Kidney capillary endothelial cell (primary cell): ENCODE results near the gene TRIP10.
"Not testable (repeated sequence)": the region's sequence is repeated elsewhere in the genome, so short reads cannot be mapped to it uniquely, and the experiment has no call there.

Experiments used
- DNase-seq: peaks from one replicate; pipeline ENCODE4 v3.0.0-alpha.2; 2018; ENCODE audit warnings: low spot score

TRIP10 gene

DNA sequence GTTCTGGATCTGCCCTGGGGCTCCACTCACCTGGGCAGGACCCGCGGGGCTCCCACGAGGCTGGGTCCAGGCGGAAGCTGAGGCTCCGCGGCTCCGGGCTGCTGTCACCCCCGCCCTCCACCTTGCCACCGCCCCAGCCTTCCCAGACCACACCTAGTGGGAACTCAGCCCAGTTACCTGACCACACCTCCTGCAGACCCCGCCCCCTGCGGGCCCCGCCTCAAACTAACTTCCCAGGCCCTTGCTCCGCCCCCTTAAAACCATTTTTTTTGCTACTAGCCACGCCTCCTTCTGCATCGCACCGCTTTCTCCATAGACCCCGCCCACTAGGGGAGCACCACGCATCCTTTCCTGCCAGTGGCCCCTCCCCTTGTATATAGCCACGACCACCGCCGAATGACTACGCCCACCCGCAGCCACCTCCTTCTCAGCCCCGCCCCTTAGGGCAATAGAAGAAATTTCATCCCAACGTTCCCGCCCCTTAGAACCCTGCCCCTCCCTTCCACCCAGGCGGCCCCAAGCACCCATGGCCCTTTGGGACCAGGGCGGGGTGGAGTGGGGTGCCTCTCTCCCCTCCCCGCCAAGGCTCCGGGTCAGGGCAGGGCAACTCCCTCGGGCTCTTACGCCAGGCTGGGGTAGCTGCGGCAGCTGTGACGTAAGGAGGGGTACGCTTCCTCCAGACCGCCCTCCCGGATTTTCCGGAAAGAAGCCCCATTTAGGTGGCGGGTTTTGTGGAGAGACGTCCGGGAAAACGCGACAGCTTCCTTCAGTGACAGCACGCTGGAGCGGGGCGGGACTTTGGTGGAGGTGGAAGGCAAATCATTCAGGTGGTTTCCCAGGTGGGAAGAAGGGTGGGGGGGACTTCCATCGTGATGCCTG, 28.1 kb downstream of the TRIP10 start, which contains the start of gene SH2D3A:
Gene SH2D3A (minus strand): TSS at position 79 of the 879 bp plus-strand sequence. CDS start 3,687 bp downstream, outside the sequence.
- DNase-seq, result no peak

- no peak for DNase-seq
Observed at GRCh38 chr19:6768236-6768785, 28.8 kb downstream of the TRIP10 start.

GRCh38 chr19:6769006-6769619, 29.6 kb downstream of the TRIP10 start:
- peak; percentile 16 for DNase-seq

GRCh38 chr19:6771648-6772027, 32.2 kb downstream of the TRIP10 start:
- DNase-seq, result not testable (repeated sequence)

DNA sequence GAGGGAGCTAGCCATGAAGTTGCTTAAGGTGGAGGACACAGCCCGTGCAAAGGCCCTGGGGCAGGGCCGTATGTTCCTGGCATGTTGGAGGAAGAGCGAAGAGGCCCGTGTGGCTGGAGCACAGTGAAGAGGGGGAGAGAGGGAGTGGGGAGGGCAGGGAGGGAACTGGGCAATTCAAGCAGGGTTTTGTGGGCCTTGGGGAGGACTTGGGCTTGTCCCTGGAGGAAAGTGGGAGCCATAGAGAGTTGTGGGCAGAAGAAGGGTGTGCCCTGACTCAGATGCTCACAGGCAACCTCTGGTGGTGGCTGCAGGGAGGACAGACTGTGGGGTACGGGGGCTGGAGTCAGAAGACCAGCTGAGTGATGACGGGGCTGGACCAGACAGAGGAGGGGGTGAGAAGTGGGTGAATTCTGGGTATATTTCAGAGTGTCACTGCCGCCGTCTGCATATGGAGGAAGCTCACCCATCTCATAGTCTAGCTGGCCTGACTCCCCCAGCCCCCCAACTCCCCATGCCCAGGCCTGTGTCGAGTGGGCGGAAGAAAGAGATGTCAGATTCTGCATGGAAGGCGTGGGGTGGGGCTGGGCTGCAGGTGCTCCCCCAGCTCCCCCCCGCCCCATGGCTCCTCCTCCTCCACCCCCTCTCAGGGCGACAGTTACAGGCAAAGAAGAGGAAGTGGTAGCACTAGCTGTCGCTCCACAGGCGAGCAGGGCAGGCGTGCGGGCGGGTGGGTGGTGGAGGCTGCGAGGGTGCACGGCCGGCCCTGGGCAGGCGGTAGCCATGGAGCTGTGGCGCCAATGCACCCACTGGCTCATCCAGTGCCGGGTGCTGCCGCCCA, 32.8 kb downstream of the TRIP10 start, which contains the start of gene VAV1:
Gene VAV1 (plus strand): TSS at position 681 of the 838 bp plus-strand sequence. CDS start 100 bp downstream, at position 781.
- DNase-seq, result no peak

GRCh38 chr19:6772866-6773322, 33.4 kb downstream of the TRIP10 start:
- DNase-seq, result no peak

DNA sequence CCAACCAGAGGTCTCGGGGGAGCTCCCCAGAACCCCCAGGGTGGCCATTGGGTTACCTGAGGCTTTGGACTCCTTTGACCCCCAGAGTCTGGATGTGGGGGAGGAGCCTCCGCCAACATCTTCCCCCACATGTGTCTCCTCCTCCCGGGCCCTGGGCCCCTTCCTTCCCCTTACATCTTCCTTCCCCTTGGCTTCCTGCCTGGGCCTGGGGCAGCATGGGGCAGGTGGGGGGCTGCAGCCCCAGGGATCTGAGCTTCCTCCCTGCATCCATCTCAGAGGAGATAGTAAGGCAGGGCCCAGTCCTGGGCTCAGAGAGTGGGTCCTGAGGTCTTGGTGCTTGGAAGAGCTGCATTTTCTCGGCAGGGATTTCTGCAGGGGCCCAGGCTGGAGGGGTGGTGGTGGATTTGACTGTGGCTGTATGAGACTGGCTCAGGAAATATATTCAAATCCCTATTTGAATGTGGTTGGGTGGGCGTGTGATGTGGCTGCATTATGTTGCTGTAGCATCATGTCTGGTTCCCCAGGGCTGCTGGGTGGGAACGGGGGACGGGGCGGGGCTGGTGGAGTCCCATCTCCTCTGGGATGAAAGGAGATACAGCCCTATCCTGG, 33.9 kb downstream of the TRIP10 start:
- no peak for DNase-seq

DNA sequence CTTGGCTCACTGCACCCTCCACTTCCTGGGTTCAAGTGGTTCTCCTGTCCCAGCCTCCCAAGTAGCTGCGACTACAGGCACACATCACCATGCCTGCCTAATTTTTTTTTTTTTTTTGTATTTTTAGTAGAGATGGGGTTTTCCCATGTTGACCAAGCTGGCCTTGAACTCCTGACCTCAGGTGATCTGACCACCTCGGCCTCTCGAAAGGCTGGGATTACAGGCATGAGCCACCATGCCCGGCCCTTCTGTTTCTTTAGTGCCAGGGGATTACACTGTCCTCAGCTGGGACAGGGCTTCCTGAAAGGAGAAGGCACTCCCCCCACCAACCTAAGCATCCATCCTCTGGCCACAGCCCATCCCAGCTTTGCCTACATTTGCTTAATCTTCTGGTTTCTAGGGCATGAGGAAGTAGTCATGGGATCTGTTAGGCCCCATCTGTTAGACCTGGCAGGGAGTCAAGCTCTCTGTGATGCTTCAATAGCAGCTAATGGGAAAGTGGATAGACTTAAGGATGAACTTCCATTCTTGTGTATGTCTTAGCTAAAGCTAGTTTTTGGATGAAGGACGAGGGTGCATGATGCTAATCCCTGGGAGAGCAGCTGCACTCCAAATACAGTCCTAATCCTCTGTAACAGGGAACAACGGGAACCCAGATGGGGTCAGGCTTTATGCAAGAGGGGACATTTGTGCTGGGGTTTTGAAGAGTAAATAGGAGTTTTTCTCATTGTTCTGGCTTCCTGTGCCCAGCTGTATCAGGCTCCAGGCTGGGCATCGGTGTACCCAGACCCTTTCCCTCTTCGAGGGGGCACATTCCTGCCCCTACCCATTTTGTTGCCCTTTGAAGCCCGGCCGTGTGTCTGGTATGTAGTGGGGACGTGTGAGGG, 35.6 kb downstream of the TRIP10 start:
- DNase-seq, result no peak

DNA sequence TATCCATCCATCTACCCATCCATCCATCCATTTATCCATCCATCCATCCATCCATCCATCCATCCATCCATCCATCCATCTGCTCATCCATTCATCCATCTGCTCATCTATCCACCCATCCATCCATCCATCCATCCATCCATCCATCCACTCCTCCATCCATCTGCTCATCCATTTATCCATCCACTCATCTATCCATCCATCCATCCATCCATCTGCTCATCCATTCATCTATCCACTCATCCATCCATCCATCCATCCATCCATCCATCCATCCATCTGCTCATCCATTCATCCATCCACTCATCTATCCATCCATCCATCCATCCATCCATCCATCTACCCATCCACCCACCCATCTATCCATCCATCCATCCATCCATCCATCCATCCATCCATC, 36.6 kb downstream of the TRIP10 start:
- DNase-seq, result not testable (repeated sequence)

DNA sequence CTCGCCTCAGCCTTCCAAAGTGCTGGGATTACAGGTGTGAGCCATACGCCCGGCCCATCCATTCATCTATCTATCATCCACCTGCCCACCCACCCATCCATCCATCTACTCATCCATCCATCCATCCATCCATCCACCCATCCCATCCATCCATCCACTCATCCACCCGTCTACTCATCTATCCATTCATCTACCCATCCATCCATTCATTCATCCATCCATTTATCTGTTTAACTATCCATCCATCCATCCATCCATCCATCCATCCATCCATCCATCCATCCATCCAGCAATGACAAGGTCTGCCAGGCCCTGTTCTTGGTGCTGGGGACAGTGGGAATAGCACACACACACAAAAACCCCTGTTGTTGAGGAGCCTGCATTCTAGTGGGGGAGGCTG, 37.5 kb downstream of the TRIP10 start:
- DNase-seq, result no peak

- DNase-seq, result no peak
Observed at GRCh38 chr19:6777434-6777833, 38.0 kb downstream of the TRIP10 start.

DNA sequence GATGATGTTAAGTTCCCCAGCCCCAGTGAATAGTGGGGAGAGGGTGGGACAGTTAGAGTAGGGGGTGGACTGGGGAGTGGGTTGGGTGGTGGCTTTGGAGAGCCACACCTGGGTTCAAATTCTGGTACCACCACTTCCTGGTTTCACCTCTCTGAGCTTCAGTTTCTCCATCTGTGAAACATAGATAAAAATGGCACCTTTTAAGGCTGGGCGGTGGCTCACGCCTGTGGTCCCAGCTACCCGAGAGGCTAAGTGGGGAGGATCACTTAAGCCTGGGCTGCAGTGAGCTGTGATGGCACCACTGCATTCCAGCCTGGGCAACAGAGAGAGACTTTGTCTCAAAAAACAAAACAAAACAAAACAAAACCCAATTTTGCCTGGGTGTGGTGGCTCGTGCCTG, 38.9 kb downstream of the TRIP10 start:
- no peak for DNase-seq

DNA sequence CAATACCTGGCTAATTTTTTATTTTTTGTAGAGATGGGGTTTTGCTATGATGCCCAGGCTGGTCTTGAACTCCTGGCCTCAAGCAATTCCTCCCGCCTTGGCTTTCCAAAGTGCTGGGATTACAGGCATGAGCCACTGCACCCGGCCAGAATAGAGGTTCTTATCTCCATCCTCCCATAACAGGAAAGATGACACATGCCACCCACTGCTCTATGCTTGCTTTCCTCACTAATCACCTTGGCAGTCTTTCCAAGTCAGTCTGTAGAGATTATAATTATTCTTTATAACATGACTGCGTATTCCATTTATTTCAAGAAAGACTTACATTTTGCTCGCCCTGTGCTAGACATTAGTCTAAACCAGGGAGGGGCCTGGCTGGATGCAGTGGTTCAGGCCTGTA, 39.7 kb downstream of the TRIP10 start:
- no peak for DNase-seq

DNA sequence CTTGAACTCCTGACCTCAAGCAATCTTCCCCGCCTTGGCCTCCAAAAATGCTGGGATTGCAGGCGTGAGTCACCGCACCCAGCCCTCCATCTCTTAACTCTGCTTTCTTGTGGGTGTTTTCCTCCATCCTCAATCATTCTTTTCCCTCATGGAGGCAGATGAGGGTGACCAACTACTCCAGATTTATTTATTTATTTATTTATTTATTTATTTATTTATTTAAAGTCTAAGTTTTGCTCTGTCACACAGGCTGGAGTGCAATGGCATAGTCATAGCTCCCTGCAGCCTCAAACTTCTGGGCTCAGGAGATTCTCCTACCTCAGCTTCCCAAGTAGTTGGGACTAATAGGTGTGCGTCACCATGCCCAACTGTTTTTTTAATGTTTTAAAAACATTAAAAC, 47.9 kb downstream of the TRIP10 start:
- DNase-seq, result no peak

GRCh38 chr19:6788896-6789295, 49.4 kb downstream of the TRIP10 start:
- DNase-seq, result no peak

- DNase-seq, result no peak
Observed at GRCh38 chr19:6790194-6791128, 51.0 kb downstream of the TRIP10 start.

- DNase-seq, result no peak
Observed at GRCh38 chr19:6791237-6791636, 51.8 kb downstream of the TRIP10 start.

DNA sequence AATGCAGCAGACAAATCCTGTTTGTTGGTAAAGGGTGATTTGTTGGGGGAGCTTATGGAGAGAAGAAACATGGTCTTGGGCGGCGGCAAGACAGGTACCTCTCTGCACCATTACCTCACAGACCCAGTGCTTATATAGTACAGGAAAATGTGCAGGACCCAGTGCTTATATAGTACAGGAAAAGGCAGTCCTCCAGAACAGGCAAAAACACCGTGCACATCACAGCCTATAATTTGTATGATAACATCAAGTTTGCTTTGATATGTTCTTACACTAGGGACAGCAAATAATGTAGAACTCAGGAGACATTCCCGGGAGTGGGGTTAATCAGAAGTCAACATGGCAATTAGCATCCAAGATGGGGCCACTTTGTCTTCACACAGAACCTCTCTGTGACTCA, 53.9 kb downstream of the TRIP10 start:
- DNase-seq, result no peak

DNA sequence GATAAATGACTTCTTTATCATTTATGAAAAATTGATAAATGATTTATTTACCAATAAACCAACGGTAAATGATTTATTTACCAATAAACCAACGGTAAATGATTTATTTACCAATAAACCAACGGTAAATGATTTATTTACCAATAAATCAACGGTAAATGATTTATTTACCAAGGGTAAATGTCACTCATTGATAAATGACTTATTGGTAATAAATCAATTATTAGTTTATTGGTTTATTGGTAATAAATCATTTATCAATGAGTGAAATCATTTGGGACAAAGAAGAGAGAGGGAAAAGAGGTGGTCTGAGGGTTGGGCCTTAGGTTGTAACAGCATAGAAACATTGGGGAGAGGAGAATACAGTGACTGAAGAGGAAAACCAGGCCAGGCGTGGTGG, 54.5 kb downstream of the TRIP10 start:
- DNase-seq, result no peak
